Epithelial cell of esophagus (primary cell): ENCODE measurements around the gene NHSL2.

ENCODE experiments used
- DNase-seq: peaks from one replicate; pipeline ENCODE4 v3.0.0; 2010; ENCODE audit warnings: low read depth
- H3K4me3 ChIP-seq: 2 replicates; pipeline ENCODE4 v1.5.1; 2011; ENCODE audit warnings: mild to moderate bottlenecking, low read length, control low read depth
- TF ChIP-seq, protein P1 (sequence below): IDR thresholded peaks from 2 replicates; pipeline ENCODE4 v1.5.1; 2011; ENCODE audit warnings: low read depth, mild to moderate bottlenecking, low read length, control low read depth, inconsistent platforms; ENCODE audit not compliant: insufficient read depth; ENCODE audit errors: missing control alignments

Gene NHSL2

DNA sequence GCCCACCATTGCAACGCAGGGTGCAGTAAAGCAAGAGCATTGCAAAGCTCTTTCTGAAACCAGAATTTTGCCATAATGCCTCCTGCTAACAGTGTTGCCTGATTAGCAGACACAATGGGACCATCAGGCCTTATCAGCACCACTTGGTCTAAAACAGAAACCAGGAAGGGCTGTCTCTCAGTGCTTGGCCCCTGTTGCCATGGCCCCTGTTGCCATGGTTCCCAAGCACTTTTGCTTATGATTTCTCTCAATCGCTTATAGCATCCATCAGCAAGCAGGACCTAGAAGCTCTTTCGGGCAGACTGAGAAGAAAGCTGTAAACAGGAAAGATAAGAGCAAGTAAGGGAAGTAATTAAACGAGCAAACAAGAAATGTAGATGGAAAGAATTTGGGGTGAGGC lies 184.2 kb downstream of the NHSL2 start:
- H3K4me3 ChIP-seq = no peak overlapping the region
- TF ChIP-seq, protein P1, sequence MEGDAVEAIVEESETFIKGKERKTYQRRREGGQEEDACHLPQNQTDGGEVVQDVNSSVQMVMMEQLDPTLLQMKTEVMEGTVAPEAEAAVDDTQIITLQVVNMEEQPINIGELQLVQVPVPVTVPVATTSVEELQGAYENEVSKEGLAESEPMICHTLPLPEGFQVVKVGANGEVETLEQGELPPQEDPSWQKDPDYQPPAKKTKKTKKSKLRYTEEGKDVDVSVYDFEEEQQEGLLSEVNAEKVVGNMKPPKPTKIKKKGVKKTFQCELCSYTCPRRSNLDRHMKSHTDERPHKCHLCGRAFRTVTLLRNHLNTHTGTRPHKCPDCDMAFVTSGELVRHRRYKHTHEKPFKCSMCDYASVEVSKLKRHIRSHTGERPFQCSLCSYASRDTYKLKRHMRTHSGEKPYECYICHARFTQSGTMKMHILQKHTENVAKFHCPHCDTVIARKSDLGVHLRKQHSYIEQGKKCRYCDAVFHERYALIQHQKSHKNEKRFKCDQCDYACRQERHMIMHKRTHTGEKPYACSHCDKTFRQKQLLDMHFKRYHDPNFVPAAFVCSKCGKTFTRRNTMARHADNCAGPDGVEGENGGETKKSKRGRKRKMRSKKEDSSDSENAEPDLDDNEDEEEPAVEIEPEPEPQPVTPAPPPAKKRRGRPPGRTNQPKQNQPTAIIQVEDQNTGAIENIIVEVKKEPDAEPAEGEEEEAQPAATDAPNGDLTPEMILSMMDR = no peak
- DNase-seq = no peak

DNA sequence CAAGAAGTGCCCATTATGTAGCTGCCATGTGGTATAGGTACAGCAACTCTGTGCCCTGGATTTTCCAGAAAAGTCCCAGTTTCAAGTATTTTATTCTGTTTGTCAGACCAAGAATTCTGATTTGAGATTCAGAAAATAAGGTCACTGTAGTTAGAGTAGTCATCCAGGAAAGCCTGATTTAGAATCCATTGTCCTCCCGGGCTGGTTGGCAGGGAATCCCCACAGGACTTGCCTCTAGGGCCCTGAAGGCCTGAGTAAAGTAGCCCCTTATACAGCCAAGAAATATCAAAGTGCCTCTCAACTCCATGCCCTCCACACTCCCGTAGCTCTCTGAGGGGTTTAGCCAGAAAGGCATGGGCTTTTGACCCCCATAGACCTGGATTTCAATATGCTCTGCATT lies 184.7 kb downstream of the NHSL2 start:
- TF ChIP-seq, protein P1 = no peak
- no peak for DNase-seq
- no peak overlapping the region for H3K4me3 ChIP-seq

DNA sequence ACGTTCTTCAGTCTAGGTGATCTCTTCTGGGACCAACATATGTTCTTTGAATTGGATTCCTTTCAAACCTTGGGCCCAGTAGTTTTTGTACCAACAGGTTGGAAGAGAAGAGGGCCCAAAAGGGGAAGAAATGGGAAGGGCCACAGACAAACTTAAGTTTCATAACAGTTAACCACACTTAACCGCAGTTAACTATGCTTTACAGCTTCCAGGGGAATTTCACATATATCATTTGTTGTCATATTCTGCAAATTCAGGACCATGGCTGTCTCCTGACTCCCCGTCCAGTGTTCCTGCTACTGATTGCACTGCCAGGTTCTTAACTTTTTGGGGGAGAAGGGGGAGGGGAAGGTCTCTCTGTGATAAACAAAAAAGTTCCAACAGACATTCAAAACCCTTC lies 186.5 kb downstream of the NHSL2 start:
- no peak overlapping the region for H3K4me3 ChIP-seq
- TF ChIP-seq, protein P1 = no peak
- DNase-seq = no peak

DNA sequence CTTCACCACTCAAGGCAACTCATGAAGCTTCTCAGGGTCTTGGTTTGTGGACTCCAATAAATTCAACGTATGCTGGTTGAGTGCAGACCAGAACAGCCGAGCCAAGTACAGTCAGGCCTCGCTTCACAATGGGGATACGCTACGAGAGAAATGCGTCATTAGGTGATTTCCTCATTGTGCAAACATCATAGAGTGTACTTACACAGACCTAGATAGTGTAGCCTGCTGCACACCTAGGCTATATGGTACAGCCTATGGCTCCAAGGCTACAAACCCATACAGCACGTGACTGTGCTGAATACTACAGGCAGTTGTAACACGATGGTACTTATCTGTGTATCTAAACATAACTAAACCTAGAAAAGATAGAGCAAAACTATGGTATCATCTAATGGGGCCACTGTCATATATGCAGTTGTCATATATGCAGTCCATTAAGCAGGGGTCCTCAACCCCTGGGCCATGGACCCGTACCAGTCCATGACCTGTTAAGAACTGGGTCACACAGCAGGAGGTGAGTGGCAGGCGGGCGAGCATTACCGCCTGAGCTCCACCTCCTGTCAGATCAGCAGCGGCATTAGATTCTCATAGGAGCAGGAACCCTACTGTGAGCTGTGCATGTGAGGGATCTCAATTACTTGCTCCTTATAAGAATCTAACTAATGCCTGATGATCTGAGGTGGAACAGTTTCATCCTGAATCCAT lies 189.6 kb downstream of the NHSL2 start:
- H3K4me3 ChIP-seq = no peak overlapping the region
- TF ChIP-seq, protein P1 = no peak
- DNase-seq = no peak

DNA sequence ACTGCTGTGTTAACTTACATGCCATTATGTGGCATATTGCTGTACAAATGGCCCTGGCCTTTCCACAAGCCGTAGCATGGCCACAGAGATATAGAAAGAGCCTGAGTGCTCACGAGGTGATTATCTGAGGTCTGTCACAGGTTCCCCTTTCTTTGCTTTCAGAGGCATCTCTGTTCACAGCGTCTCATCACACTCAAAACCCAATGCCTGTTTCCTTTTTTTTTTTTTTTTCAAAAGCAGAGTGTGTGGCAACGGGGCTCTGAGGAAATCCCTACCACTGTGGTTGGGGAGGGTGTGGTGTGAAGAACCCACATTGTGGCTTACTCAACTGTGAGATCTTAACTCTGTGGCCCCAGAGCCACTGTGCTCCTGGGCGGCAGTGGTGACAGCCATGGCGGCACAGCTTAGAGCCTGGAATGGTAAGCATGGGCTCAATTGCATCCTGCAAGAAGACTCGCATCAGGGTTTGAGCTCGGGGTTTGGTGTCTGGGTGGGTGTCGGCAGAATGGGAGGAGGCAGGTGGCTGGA lies 190.2 kb downstream of the NHSL2 start:
- DNase-seq = no peak
- TF ChIP-seq, protein P1 = no peak
- H3K4me3 ChIP-seq = no peak overlapping the region

DNA sequence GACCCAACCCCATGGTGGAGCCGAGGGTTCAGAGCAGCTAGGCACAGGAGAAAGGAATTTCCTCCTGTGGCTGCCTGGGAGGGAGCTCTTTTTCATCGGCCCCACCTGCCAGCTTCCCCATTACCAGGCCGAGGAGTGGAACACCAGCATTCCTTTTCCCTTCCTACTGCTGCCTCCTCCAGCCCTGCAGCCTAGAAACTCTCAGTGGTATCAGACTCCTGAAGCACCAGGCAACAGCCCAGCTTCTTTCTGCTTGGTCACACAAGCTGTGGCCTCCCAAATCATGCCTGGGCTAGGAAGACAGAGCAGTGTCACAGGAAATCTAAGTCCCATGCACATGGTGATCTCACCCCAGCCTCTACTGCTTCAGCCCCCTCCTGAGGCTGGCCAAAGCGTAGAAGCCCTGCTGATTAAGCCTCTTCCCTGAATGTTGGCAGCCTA lies 191.0 kb downstream of the NHSL2 start:
- no peak for DNase-seq
- TF ChIP-seq, protein P1 = no peak
- H3K4me3 ChIP-seq = no peak overlapping the region

DNA sequence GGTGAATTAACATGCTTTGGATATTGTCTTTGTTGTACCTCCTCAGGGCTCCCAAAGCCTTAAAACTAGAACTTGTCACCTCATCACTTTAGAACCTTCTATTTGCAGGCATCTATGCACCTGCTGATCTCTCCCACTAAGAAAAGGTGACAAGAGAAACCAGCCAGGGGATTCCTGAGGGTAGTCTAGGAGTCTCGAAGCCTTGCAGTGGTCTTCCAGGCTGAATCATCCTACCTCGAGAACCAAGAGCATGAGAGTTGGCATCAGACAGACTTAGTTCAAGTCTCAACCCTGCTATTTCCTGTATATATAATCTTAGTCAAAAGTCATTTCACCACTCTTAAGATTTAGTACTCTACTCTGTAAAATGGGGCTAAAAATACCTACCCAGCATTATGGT lies 191.5 kb downstream of the NHSL2 start:
- no peak for DNase-seq
- TF ChIP-seq, protein P1 = no peak
- H3K4me3 ChIP-seq = no peak overlapping the region
